Activated CD8-positive, alpha-beta memory T cell treated with anti-CD3 and anti-CD28 coated beads, Interleukin-2, amount 50 U/mL, for 1 hour (primary cell): ENCODE data around the gene MAGEF1.
"Not testable (repeated sequence)": the region's sequence is repeated elsewhere in the genome, so short reads cannot be mapped to it uniquely, and the experiment has no call there.

Experiments used
- DNase-seq: peaks from one replicate; pipeline ENCODE4 v3.0.0-alpha.2; 2020; ENCODE audit errors: extremely low read depth

Gene MAGEF1

GRCh38 chr3:184742676-184743135 is 30.8 kb upstream of the MAGEF1 start:
- DNase-seq, result no peak

- DNase-seq, result no peak
These were observed 30.2 kb upstream of the MAGEF1 start for GRCh38 chr3:184741798-184742675.

- no peak for DNase-seq
These were observed 29.3 kb upstream of the MAGEF1 start for GRCh38 chr3:184741259-184741556.

DNA sequence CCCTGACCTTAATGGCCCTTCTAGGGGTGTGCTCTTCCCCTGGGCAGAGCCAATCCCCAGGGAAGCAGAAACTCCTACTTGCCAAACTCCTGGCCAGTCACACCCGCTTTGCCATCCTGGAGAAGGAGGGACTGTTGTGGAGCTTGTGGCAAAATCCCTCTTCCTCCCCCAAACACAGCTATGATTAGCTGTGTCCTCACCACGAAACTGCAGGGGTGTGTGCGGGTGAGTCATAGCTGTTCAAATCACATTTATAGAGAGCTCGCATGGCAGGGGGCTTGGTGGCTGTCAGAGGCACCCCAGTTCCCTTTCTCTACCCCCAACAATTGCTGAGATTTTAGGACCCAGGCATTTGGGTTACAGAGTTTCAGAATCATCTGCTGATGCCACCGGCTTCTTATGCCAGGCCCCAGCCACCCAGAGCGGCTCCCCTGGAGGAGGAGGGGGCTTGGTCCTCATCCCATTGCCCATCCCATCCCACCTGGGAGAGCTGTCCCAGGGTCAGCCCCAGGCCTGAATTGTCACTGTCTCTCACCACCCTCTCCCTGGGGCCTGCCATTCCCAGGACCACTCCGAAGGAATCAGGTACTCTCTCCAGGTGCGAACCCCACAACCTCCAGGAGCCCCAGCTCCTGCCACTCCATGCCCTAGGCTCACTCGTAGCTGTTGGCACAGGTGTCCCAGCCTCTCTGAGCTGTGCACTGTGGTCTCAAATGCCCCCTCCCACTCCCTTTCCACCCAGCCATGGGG is 28.8 kb upstream of the MAGEF1 start:
- DNase-seq, result no peak

GRCh38 chr3:184739594-184740505 is 28.0 kb upstream of the MAGEF1 start:
- DNase-seq, result no peak

- DNase-seq, result no peak
These were observed 27.1 kb upstream of the MAGEF1 start for GRCh38 chr3:184738982-184739381.

- no peak for DNase-seq
These were observed 26.6 kb upstream of the MAGEF1 start for GRCh38 chr3:184738506-184738890.

- no peak for DNase-seq
These were observed 26.0 kb upstream of the MAGEF1 start for GRCh38 chr3:184737641-184738505.

DNA sequence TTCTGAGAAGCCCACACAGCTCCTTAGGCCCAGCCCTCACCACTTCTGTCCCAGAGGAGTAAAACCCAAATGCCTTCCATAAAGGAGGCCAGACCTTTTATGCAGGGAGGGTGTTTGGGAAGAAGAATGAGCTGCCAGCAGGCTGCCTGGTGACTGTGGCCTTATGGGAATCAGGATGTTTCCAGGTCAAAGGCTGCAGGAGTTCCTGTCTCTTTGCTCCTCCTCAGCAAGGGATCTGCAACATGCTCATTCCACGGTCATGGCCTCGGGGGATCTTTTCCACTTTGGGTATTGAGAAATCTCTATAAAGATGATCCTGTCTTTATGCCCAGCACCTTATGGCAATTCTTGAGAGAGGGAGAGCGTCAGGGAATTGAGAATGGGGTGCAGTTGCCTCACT is 25.2 kb upstream of the MAGEF1 start:
- no peak for DNase-seq

GRCh38 chr3:184734903-184735701 is 23.2 kb upstream of the MAGEF1 start:
- DNase-seq, result no peak

DNA sequence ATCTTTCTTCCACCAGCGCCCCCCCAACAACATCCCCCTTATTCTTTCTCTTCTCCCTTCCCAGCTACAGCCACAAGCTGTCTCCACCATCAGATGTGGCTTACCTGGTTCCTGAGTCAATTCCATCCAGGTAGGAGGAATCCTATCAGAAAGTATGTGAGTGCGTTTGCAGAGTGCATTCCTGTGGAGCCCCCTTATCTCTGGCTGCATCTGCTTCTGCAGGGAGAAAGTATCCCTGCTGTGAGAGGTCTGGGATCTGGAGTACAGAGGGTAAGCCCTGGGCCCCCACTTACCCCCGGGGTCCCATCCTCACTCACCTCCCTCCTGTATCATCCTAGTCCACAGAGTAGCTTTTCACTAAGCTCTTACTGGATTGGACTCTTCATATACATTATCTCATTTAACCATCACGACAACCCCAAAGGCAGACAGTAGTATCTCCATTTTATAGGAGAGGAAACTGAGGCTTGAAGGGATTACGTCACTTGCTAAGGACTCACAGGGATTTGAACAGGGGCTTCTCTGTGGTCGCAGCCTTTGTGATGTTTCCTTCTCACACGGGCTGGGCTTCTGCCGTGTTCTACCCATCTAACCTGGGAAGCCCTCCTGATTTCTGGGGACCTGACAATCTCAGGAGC is 22.2 kb upstream of the MAGEF1 start:
- DNase-seq, result no peak

DNA sequence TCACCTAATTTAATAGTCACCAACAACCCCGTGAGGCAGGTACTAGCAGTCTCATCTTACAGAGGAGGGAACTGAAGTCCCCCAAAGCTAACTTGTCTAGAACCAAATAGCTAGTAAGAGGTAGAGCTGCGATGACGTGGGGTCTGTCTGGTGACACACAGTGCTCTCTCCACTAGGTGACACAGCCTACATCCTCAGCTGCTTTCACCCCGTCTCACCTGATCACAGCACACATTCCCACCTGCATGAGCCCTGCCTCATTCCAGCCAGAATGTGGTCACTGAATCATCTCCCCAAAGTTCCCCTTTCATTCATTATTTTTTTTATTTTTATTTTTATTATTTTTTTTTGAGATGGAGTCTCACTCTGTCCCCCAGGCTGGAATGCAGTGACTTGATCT is 21.3 kb upstream of the MAGEF1 start:
- DNase-seq, result no peak

DNA sequence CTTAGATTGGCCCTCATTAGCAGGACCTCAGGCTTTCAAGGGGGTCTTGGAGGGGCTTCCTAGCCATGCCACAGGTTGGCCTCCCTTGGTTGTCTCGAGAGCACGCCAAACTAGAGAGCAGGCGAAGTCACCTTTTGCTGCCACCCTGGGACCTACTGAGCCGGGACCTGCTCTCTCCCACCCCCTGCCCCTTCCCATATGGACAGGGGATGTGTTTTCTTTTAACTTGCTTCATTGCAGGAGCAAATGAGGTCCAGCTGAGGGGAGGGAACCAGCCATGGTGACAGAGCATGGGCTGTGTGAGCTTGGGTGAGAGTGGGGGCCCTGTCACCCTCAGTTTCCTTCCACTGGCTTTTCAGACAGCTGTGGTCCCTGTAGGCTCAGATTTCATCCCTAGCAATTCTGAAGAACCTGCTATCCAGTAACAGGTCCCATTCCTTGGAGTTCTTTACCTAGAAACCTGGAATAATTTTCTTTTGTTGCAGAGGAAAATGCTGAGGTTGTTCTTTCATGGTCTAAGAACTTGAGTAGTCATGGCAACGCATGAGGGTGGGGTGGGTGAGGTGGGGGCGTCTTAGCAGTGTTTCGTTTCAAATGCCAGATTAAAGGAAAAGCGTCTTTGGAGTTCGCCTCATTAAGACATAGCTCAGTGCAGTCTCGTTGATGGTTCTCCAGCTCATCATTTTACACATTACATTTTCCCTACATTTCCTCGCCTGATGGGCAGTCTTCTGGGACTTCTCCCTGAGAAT is 20.1 kb upstream of the MAGEF1 start:
- no peak for DNase-seq

GRCh38 chr3:184730924-184731323 is 19.1 kb upstream of the MAGEF1 start:
- DNase-seq, result no peak

- DNase-seq, result not testable (repeated sequence)
These were observed 17.3 kb upstream of the MAGEF1 start for GRCh38 chr3:184729154-184729553.

DNA sequence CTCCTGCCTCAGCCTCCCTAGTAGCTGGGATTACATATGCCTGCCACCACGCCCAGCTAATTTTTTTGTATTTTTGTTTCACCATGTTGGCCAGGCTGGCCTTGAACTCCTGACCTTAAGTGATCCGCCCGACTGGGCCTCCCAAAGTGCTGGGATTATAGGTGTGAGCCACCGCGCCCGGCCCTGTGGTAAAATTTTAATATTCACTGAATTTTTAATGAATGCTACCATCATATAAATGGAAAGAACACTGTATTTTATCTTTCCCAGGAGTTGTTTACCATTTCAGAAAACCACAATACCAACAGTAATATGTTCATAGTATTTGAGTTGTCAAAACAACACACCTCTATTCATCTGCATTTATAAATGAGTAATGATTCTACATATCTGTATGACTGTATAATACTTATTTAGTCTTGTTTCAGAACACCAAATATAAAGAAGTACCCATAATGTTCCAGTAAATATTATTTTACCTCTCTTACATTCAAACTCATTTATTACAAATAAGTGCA is 16.2 kb upstream of the MAGEF1 start:
- no peak for DNase-seq

DNA sequence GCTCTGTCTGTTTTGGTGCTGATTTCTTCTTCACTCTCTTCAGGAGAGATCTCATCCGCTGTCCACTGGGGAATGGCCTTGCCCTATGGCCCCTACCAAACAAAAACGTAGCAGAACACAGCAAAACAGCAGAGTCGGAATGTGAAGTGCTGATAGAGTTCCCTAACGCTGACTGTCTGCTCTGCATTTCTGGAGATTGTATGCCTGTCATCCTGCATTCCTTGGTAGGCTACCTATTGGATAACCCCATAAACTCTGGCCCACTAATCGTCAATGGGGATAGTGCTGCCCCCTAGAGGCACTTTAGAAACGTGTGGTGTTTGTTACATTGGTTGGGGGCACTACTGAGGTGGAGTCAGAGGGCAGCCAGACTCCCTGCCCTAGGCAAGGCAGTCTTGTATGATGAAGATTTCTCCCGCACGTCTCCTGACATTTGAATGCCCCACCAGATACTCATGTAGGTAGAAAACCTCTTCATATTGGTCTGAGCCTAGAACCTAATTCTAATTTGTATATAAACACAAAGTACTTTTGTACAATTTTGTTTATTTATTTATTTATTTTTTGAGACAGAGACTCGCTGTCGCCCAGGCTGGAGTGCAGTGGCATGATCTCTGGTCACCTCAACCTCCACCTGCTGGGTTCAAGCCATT is 15.6 kb upstream of the MAGEF1 start:
- no peak for DNase-seq

DNA sequence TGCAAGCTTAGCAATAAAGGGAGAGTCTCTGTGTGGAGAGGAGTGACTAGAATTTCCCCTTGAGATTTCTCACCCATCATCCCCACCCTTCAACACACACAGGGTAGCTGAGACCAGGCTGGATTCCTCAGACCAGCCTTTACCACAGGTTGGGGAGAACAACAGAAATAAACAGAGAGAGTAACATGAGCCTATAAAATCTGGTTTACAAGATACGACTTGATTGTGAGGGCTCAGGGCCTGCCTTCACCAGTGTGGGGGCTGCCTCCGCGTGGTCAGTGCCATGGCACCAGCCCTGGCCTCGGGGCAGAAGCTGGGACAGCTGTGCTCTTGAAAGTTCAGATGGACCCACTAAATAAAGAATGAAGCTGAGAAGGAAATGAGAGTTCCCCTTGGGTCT is 14.6 kb upstream of the MAGEF1 start:
- no peak for DNase-seq
